SU-DHL-6 (cell line): Measurements from ENCODE around the gene ACMSD.

ENCODE experiments used
- EZH2phosphoT487 ChIP-seq: fragments of 200-600 bp; sonication (generic), shearing (Covaris generic); conservative IDR thresholded peaks from 2 replicates; pipeline ENCODE4 v1.6.1; 2018; ENCODE audit warnings: mild to moderate bottlenecking, antibody characterized with exemption, low read length, moderate library complexity, mixed read lengths
- TF ChIP-seq, protein P1 (sequence below): fragments of 200-600 bp; sonication (generic); IDR thresholded peaks from one replicate; pipeline ENCODE4 v1.5.1; 2017; ENCODE audit warnings: antibody characterized with exemption, mild to moderate bottlenecking, low read length, moderate library complexity; ENCODE audit not compliant: insufficient read depth, poor library complexity, severe bottlenecking

DNA sequence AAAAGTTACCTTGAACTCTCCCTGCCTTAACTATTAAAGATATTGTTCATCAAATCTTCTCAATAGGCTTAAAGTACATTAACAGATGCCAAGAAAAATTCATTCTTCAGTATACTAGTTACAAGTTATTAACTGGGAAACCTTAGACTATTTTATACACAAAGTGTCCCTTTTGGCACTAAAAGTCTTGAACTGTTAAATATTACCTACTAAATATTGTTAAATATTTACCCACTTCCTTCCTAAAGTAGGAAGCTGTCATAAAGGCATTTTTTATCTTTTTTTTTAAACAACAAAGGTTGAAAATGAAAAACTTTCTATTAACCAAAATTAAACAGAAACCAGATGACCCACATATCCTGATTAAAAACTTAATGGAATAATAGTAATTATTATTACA lies 60.8 kb downstream of the ACMSD start:
- TF ChIP-seq, protein P1, sequence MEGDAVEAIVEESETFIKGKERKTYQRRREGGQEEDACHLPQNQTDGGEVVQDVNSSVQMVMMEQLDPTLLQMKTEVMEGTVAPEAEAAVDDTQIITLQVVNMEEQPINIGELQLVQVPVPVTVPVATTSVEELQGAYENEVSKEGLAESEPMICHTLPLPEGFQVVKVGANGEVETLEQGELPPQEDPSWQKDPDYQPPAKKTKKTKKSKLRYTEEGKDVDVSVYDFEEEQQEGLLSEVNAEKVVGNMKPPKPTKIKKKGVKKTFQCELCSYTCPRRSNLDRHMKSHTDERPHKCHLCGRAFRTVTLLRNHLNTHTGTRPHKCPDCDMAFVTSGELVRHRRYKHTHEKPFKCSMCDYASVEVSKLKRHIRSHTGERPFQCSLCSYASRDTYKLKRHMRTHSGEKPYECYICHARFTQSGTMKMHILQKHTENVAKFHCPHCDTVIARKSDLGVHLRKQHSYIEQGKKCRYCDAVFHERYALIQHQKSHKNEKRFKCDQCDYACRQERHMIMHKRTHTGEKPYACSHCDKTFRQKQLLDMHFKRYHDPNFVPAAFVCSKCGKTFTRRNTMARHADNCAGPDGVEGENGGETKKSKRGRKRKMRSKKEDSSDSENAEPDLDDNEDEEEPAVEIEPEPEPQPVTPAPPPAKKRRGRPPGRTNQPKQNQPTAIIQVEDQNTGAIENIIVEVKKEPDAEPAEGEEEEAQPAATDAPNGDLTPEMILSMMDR = no peak
- no peak for TF ChIP-seq EZH2phosphoT487
